Right atrium auricular region (tissue), 2 donors: ENCODE data around the gene SIRT3. TPM values are rescaled to one million over a fixed set of nuclear protein-coding genes. Genes with fewer than 3 reads are reported as not detected.

ENCODE experiments used
- DNase-seq: peaks from one replicate; pipeline ENCODE4 v3.0.0-alpha.2; 2019; ENCODE audit warnings: low spot score
- H3K27ac ChIP-seq, 2 donors: fragments of 200-600 bp; sonication (generic); 1 replicate in 1 of 2; 2 replicates in 1 of 2; pipeline ENCODE4 v1.5.1; 2016 to 2019
- H3K27me3 ChIP-seq, 2 donors: fragments of 200-600 bp; sonication (generic); one replicate each; pipeline versions ENCODE4 v1.5.1 to v1.6.0; 2017 to 2019
- H3K36me3 ChIP-seq: fragments of 200-600 bp; sonication (generic); one replicate; pipeline ENCODE4 v1.5.1; 2016
- H3K4me1 ChIP-seq, 2 donors: fragments of 200-600 bp; sonication (generic); one replicate each; pipeline versions ENCODE4 v1.5.1 to v1.6.0; 2017 to 2019
- H3K4me3 ChIP-seq, 2 donors: fragments of 200-600 bp; sonication (generic); 1 replicate in 1 of 2; 2 replicates in 1 of 2; pipeline ENCODE4 v1.5.1; 2017 to 2019; ENCODE audit warnings: mild to moderate bottlenecking in 1 of 2, moderate library complexity in 1 of 2
- H3K9me3 ChIP-seq, 2 donors: fragments of 200-600 bp; sonication (generic); one replicate each; pipeline ENCODE4 v1.5.1; 2019
- total RNA-seq, 2 donors: library from RNA; depleted of rRNA; stranded (reverse); fragments of >200 nt; gene quantifications; one replicate each; pipeline ENCODE4 v1.1.0, GENCODE V29; 2016
- TF ChIP-seq, protein P1 (sequence below), 2 donors: fragments of 200-600 bp; sonication (generic); IDR thresholded peaks; one replicate each; pipeline ENCODE4 v1.5.1; 2019; ENCODE audit warnings: antibody characterized with exemption in 2 of 2

SIRT3 gene
- total RNA-seq, 2 donors from 2014 or later, result 18.3 to 31.4 TPM

DNA sequence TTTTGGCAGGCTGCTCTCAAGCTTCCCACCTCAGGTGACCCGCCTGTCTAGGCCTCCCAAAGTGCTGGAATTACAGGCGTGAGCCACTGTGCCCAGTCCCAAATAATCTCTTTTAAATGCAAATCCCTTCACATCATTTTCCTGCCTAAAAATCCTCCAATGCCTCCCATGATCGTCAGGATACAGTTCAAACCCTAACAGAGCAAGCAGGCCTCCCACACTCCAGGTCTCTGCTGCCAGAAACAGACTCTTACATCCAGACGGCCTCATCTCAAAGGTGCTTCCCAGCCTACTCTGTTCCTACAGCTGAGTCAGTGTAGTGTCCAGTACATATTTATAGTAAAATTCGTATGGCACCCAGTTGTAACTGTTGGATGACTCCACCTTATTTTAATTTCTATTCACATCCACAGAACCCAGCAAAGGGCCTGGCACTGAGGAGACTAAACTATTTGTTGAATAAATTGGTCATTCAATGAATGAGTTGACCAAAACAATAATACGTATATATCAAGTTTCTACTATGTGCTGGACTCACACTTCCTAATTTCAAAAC lies 8.2 kb downstream of the SIRT3 start:
- H3K4me3 ChIP-seq, result no peak overlapping the region
- H3K36me3 ChIP-seq, result peaks cover 5% of the 10 kb centered on the region

DNA sequence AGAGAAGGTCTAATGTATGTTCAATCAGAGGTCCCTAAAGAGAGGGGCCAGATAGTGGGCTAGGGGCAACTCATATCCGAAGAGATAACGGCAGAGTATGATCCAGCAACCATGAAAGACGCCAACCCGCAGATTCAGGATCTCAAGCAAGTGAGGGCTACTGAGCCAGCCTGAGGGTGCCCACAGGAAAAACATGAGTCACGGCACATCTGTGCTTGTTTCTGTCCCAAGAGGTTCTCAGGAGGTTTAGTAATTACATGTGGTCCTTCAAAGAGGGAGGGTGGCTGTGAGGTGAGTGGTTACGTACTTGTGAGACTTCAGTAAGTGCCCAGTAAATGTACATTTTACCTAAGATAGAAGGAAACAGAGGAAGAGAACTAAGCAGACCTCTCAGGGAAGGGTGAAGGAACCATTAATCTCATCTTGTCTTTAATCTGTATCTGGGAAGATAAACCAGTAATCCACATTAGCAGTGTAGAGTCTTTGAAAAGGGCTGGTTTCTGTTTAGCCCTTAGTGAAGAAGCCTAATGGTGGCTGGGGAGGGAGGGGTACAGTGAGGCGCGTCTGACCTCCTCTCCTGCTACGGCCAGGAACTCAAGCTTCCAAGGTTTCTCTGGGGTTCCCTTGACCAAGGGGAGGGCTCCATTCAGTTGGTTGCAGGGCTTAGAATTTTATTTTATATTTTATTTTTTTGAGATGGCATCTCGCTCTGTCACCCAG lies 10.2 kb downstream of the SIRT3 start:
- TF ChIP-seq, protein P1, sequence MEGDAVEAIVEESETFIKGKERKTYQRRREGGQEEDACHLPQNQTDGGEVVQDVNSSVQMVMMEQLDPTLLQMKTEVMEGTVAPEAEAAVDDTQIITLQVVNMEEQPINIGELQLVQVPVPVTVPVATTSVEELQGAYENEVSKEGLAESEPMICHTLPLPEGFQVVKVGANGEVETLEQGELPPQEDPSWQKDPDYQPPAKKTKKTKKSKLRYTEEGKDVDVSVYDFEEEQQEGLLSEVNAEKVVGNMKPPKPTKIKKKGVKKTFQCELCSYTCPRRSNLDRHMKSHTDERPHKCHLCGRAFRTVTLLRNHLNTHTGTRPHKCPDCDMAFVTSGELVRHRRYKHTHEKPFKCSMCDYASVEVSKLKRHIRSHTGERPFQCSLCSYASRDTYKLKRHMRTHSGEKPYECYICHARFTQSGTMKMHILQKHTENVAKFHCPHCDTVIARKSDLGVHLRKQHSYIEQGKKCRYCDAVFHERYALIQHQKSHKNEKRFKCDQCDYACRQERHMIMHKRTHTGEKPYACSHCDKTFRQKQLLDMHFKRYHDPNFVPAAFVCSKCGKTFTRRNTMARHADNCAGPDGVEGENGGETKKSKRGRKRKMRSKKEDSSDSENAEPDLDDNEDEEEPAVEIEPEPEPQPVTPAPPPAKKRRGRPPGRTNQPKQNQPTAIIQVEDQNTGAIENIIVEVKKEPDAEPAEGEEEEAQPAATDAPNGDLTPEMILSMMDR (IDR thresholded peaks at IDR 0.05), result no peak
- Histone ChIP-seq H3K27ac (no peak overlapping the region), H3K36me3 (peaks cover 5% of the 10 kb centered on the region), H3K4me1 (peaks cover 0 to 10% of the 10 kb centered on the region in 2 donors), H3K27me3 (no peaks in the 10 kb centered on the region), H3K9me3 (no peaks in the 10 kb centered on the region), H3K4me3 (no peak overlapping the region)
- DNase-seq, result no peak

More for the DNA sequence above, 8.2 kb downstream of the SIRT3 start:
- no peak overlapping the region for H3K27ac ChIP-seq
- TF ChIP-seq, protein P1 (IDR thresholded peaks at IDR 0.05), result no peak
- DNase-seq, result no peak
- no peaks in the 10 kb centered on the region for H3K4me1 ChIP-seq
- no peaks in the 10 kb centered on the region for H3K9me3 ChIP-seq
- no peaks in the 10 kb centered on the region for H3K27me3 ChIP-seq

DNA sequence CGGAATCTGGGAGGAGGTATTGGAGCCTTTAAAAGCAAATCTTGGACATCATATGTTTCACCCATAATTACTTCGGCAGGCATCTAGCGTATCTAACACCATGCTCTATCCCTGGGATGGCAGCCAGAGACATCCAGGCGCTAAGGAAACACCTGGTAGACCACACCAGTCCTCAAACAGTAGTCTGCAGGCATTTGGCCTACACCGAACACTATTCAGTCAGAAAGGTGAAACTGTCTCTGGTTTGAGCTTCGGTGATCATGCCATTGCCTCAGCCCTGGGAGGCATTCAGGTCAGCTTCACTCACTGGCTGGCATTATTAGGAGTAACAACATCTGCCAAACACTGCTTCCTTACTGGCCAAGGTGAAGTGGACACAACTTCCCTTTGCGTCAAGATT lies 11.7 kb downstream of the SIRT3 start:
- Histone ChIP-seq H3K27ac (peak overlapping the region in 1 of 2 donors; percentile 37), H3K27me3 (no peaks in the 10 kb centered on the region), H3K9me3 (no peaks in the 10 kb centered on the region), H3K4me3 (no peak overlapping the region), H3K4me1 (peaks cover 0 to 10% of the 10 kb centered on the region in 2 donors), H3K36me3 (no peaks in the 10 kb centered on the region)
- TF ChIP-seq, protein P1 (IDR thresholded peaks at IDR 0.05), result no peak
- no peak for DNase-seq

DNA sequence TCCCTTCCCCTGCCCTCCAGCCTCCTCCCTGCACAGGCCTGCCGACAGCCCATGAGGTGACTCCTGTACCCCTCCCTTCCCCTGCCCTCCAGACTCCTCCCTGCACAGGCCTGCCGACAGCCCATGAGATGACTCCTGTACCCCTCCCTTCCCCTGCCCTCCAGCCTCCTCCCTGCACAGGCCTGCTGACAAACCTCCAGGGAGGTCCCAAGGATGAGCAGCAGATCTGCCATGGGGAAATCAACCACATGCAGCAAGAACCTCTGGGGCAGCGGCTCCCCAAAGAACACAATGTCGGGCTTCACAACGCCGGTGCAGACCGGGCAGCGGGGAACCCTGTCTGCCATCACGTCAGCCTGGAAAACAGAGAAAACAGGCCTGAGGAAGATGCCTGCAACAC lies 12.3 kb downstream of the SIRT3 start:
- Histone ChIP-seq H3K4me3 (no peak overlapping the region), H3K4me1 (peaks cover 0 to 10% of the 10 kb centered on the region in 2 donors), H3K36me3 (no peaks in the 10 kb centered on the region), H3K9me3 (no peaks in the 10 kb centered on the region), H3K27me3 (no peaks in the 10 kb centered on the region), H3K27ac (peak overlapping the region in 1 of 2 donors; percentile 37)
- TF ChIP-seq, protein P1 (IDR thresholded peaks at IDR 0.05), result no peak
- DNase-seq, result no peak

DNA sequence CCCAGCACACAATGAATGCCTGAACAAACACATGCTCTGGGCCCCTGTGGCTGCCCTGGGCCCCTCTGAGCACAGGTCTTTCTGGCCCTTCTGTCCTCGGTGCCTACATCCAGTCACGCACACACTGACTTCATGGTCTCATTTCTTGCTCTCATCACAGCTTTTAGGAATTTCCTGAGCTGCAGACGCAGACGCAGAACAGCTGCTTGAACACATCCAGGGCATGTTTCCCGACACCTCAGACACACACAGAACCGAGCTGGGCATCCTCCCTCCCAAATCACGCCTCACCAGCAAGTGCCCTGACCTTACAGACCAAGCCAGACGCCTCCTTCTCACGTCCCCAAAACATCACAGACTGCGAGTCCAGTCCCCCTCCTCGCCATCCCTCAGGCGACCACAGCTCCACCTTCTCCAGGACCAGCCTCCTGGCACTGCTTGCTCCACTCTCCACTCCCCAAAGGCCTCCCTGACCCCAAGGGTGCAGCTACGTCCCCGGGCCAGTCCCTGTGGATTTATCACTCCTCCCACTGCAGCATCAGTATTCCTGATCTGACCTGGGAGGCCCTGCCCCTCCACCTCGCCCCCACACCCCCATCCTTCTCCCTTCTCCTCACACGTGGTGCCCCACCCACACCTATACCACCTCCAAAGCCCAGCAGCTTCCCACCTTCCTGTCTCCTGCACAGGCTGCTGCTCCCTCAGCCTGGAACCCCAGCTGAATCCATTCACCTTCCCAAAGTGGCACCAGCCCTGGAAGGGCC lies 12.9 kb downstream of the SIRT3 start:
- Histone ChIP-seq H3K4me1 (peaks cover 0 to 10% of the 10 kb centered on the region in 2 donors), H3K9me3 (no peaks in the 10 kb centered on the region), H3K27ac (peak overlapping the region; percentile 52 to 71), H3K36me3 (no peaks in the 10 kb centered on the region), H3K4me3 (no peak overlapping the region), H3K27me3 (no peaks in the 10 kb centered on the region)
- TF ChIP-seq, protein P1 (IDR thresholded peaks at IDR 0.05), result no peak
- DNase-seq, result no peak
